IPS DF 4.7 (cell line): ENCODE data around the gene AMFR.
"Not testable (repeated sequence)": the region's sequence is repeated elsewhere in the genome, so short reads cannot be mapped to it uniquely, and the experiment has no call there.

Source experiments
- DNase-seq: peaks from one replicate; pipeline ENCODE4 v3.0.0-alpha.2; 2013; ENCODE audit warnings: low spot score; ENCODE audit errors: extremely low read depth

Gene AMFR

DNA sequence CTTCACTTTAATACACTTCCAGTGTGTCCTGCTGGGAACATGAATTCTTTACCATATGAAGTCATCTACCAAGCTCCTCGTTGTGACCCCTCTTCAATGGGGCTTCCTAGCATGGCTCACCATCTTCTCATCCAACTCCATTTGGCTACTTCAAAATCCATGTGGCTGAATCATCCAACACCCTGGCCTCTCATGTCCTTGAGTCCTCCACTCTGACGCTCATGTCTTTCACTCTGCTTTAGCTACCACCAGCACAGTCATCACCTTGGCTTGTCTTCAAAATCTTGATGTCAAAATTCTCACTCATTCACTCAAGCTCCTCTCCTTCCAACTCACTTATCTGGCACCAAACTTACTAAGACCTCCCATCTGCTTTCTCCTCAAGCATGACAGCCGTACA lies 35.8 kb downstream of the AMFR start:
- DNase-seq: no peak

DNA sequence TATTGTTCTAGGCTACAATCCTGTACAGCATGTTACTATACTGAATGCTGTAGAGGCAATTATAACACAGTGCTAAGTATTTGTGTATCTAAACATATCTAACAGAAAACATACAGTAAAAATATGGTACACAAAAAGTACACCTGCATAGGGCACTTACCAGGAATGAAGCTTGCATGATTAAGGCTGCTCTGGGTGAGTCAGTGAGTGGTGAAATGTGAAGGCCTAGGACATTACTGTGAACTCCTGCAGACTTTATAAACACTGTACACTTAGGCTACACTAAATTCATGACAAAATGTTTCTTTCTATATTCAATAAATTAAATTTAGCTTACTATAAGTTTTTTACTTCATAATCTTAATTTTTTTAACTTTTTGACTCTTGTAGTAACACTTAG lies 37.1 kb downstream of the AMFR start:
- no peak for DNase-seq

GRCh38 chr16:56387396-56387795 lies 37.9 kb downstream of the AMFR start:
- DNase-seq: no peak

- no peak for DNase-seq
Measured at GRCh38 chr16:56384074-56384721, 41.1 kb downstream of the AMFR start.

DNA sequence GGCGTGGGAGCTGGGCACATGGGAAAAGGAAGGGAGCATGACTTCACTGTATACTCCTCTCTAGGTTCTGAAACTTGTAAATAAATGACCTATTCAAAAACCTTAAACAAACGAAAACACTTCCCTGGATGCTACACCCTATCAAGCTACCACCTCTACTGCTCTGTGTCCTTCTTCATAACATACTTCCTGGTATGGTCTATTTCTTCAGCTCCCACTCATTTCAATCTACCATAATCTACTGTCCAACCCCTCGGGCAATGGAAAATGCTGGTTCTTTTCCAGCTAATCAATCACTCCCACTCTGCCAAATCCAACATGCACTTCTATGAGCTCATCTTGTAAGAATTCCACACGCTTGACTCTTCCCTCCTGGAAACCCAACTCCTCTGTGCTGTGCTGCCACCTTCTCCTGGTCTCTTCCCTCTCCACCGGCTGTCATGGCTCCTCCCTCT lies 42.4 kb downstream of the AMFR start:
- no peak for DNase-seq

- no peak for DNase-seq
Measured at GRCh38 chr16:56382459-56382858, 42.9 kb downstream of the AMFR start.

GRCh38 chr16:56380778-56381485 lies 44.4 kb downstream of the AMFR start:
- DNase-seq: not testable (repeated sequence)

GRCh38 chr16:56379044-56379443 lies 46.3 kb downstream of the AMFR start:
- DNase-seq: not testable (repeated sequence)

- not testable (repeated sequence) for DNase-seq
Measured at GRCh38 chr16:56375792-56376191, 49.6 kb downstream of the AMFR start.

DNA sequence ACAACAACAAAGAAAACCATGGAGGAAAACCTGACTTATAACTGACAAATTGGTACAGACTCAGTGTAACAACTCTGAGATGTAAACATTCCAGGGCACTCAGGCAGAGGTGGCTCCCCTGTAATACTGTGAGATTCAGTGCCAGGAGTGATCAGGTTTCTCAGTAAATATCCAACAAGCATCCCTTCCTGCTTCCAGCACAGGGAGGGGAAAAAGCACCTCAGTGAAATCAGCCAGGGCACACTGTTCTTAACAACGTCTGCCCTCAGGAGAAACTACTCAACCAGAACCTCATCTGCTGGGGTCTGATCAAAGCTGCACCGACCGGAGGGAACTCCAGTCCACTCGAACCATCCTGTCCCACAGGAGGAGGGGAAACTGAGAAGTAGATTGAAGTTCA lies 52.3 kb downstream of the AMFR start:
- DNase-seq: no peak

DNA sequence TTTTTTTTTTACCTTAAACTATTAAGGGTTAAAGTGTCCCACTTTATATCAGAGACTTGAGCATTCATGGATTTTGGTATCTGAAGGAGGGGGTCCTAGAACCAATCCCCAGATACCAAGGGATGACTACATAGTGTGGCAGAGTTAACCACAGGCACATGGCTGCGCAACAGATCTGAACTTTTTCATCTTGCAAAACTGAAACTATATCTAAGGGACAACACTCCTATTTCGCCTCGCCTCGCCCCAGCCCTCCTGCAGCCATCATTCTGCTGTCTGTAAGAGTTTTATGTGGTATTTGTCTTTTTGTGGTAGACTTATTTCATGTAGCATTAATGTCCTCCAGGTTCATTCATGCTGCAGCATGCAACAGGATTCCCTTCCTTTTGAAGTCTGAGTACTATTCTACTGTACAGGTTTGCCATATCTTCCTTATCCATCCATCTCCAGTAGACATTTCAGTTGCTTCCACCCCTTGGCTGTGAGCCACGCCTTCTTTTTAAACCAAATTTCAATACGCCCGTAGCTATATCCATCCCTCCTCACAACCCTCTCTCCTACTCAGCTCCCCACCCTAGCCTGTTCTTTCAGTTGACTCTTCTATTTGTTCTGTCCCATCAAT lies 53.2 kb downstream of the AMFR start:
- no peak for DNase-seq

DNA sequence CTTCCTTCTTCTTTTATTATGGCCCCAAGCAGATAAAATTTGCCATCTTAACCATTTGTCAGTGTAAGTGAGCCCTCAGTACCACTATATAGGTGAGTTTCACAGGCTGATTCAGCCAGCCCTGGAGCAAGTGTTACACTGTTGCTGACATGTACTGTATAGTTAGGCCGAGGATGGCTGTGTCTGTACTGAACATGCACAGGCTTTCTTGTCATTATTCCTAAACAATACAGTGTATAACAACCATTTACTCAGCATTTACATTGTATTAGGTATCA lies 53.7 kb downstream of the AMFR start:
- DNase-seq: no peak

GRCh38 chr16:56370875-56371659 lies 54.3 kb downstream of the AMFR start:
- DNase-seq: no peak

DNA sequence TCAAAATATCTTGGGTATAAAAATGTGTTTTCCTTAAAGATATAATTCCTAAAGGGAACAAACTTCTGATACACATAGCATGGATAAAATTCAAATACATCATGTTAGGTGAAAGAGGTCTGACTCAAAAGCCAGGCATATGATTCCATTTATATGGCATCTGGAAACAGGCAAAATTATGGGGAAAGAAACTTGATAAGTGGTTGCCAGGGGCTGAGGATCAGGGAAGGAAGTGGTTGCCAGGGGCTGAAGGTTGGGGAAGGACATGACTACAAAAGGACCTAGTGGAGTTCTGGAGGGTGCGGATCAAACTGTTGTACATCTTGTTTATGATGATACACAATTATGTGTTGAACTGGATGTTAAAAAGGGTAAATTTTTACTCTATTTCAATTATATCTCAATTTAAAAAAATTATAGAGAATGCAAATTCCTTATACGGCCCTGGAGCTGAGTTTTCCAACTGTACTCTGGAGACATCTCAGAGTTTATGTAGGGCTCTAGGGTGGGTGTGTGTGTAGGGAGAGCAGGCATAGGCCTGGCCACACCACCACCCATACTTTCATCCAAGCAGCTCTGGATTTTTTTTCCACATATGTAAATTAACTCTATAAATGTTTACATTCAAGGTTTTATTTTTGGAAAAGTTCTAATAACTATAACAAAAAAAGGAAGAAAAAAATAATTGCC lies 55.0 kb downstream of the AMFR start:
- DNase-seq: no peak

DNA sequence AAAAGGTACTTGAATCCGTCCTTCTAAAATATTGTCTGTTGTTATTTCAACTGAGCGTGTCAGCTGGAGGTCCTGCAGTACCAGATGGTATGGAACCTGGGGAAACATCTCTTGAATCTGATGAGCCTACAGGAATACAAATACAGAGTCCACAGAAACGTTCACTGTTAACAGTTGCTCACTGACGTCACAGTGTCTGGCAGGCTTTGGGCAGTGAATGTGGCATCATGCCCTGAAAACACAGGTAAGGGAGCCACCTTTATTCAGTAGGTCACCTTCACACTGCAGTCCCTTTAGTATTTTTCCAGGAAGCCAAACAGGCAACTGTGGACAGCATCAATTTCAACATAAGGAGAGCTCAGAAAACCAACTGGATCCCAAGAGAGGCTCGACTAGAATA lies 56.1 kb downstream of the AMFR start:
- DNase-seq: no peak

- no peak for DNase-seq
Measured at GRCh38 chr16:56368545-56368944, 56.8 kb downstream of the AMFR start.

GRCh38 chr16:56367764-56368163 lies 57.6 kb downstream of the AMFR start:
- no peak for DNase-seq

DNA sequence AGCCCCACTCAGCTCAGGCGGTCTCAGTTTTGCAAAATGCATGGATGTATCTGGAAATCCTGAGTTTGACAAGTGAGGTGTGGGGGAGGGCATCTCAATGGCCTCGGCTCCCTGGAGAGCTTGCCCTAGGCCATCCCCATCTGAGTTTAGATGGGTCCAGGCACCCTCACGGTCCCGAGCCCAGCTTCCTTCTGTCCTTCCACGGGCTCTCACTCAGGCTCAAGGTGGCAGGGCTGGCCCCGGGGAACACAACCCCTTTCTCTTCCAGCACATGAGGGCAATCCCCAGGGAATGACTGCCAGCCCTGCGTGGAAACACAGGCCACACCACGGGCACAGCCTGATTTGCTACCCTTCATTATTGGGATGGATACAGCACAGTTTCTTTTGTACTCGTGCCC lies 58.4 kb downstream of the AMFR start:
- DNase-seq: no peak

DNA sequence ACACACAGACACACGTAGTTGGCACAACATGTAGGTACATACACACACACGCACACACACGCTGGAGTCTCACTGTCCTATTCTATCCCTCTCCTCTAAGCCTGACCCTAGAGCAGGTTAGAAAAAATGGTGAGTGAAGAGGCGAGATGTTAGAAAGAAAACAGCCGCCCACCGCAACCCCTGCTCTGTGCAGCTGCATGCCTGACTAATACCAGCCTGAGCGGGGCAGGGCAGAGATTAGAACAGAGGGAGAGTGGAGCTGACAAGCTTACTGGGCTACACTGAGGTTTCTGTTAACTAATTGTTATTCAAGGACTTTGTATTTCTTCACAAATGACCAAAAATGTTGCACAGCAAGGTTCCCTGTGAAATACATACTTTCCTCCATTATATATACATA lies 59.8 kb downstream of the AMFR start:
- no peak for DNase-seq

DNA sequence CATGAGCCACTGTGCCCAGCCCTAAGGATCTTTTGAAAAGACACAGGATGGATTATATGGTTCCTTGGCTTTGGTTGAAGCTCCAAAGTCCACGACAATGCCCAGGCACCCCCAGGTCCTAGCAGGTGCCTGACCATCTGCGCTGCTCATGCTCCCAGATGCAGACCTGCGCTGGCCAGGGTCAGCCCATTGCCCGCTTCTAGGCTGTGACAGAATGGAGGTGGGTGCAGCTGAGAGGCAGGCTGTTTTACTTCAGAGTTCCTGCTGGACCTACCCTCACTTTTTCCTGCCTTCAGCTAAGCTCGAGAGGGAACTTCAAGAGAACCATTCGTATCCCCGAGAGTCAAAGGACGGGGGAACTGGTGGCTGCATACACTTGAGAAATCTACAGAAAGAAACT lies 60.5 kb downstream of the AMFR start:
- no peak for DNase-seq

DNA sequence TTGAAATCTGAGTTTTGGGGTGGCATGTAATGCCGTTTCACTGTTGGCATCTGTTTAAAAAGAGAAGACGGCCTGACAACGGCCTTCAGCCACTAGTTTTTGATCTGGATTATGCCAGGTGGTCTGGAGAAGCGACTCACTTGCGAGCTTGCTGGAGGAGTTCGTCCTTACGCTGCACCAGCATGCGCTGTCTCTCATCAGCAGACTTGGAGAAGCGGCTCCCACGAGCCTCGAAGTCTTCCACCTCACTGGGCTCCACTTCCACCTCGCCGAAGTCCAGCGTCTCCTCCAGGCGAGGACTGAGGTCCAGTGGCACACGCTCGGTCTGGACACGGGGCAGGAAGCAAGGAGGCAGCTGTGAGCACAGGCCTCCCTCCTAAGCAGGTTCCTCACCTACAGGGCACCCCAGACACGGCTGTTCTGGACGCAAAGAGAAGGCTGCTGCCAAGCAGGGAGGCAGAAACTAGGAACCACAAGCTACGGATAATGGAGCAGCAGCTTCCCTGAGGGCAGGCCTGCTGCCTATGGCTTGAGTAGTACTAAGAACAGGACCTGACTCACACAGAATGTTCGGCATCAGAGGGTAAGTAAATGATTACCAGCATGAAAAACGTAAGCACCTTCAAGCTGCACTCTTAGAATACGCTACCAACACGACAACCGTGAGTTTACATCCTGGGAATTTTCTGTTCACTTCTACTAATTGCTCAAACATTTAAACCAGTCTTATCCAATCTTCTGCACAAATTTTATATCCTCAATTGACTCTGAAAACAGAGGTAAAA lies 61.4 kb downstream of the AMFR start:
- DNase-seq: no peak
